OCI-LY7 (cell line): Measurements from ENCODE around the gene KMT5B. TPM values are rescaled to one million over a fixed set of nuclear protein-coding genes. Genes with fewer than 3 reads are reported as not detected.

Experiments
- BruUV-seq: library from RNA; stranded (reverse); fragments of 400-500 nt; replicated peaks from 2 replicates; lab custom pipeline; 2021; lab: Mats Ljungman, UMichigan
- CTCF ChIA-PET: fragments of 300-600 bp; sonication (Branson Sonifier 250); formaldehyde crosslinking; loops from one replicate; lab custom pipeline; 2022; ENCODE audit warnings: antibody characterized with exemption; ENCODE audit not compliant: unreplicated experiment; lab: Charles Lee
- POLR2A ChIA-PET: fragments of 300-600 bp; sonication (Branson Sonifier 250); formaldehyde crosslinking; loops from one replicate; lab custom pipeline; 2022; ENCODE audit warnings: antibody characterized with exemption; lab: Charles Lee
- DNase-seq: peaks from one replicate; pipeline ENCODE4 v3.0.0-alpha.2; 2015; ENCODE audit warnings: low spot score
- H2AFZ ChIP-seq: fragments of 200-600 bp; sonication (generic), shearing (Covaris generic); 2 replicates; pipeline ENCODE4 v1.6.1; 2014; ENCODE audit warnings: mild to moderate bottlenecking, antibody characterized with exemption, low read length, moderate library complexity
- H3K27ac ChIP-seq: fragments of 200-600 bp; sonication (generic); 2 replicates; pipeline ENCODE4 v1.5.1; 2014; ENCODE audit warnings: mixed run types, low read depth, mild to moderate bottlenecking, moderate library complexity, low read length, inconsistent platforms; ENCODE audit not compliant: poor library complexity, severe bottlenecking
- H3K36me3 ChIP-seq: fragments of 200-600 bp; sonication (generic); 2 replicates; pipeline ENCODE4 v1.6.1; 2014; ENCODE audit warnings: mild to moderate bottlenecking, antibody characterized with exemption, low read length, moderate library complexity, mixed read lengths; ENCODE audit not compliant: insufficient read depth
- H3K4me1 ChIP-seq: fragments of 200-600 bp; sonication (generic); 2 replicates; pipeline ENCODE4 v1.5.1; 2014; ENCODE audit warnings: mild to moderate bottlenecking, low read length; ENCODE audit not compliant: insufficient read depth, poor library complexity, severe bottlenecking
- H3K4me2 ChIP-seq: fragments of 200-600 bp; sonication (generic); 2 replicates; pipeline ENCODE4 v1.6.1; 2014; ENCODE audit warnings: mild to moderate bottlenecking, low read length
- H3K4me3 ChIP-seq: fragments of 200-600 bp; sonication (generic); 2 replicates; pipeline ENCODE4 v1.5.1; 2014; ENCODE audit warnings: mild to moderate bottlenecking, low read depth, low read length; ENCODE audit not compliant: poor library complexity, severe bottlenecking
- H3K79me2 ChIP-seq: fragments of 200-600 bp; sonication (generic); 2 replicates; pipeline ENCODE4 v1.6.1; 2016; ENCODE audit warnings: low read depth, mild to moderate bottlenecking, low read length, moderate library complexity, mixed read lengths; ENCODE audit not compliant: insufficient read depth
- H3K9me2 ChIP-seq: fragments of 200-600 bp; sonication (generic); 2 replicates; pipeline ENCODE4 v1.6.1; 2016; ENCODE audit warnings: mild to moderate bottlenecking, low read length, mixed read lengths; ENCODE audit not compliant: insufficient read depth
- H3K9me3 ChIP-seq: fragments of 200-600 bp; sonication (generic); 2 replicates; pipeline ENCODE4 v1.6.1; 2014; ENCODE audit warnings: mild to moderate bottlenecking, mixed run types, low read length, mixed read lengths
- H4K20me1 ChIP-seq: fragments of 200-600 bp; sonication (generic); 2 replicates; pipeline ENCODE4 v1.6.1; 2014; ENCODE audit warnings: mild to moderate bottlenecking, antibody characterized with exemption, low read length, moderate library complexity, mixed read lengths; ENCODE audit not compliant: insufficient read depth
- CTCF ChIP-seq: fragments of 200-600 bp; sonication (generic); conservative IDR thresholded peaks from 2 replicates; pipeline ENCODE4 v1.5.1; 2014; ENCODE audit warnings: mild to moderate bottlenecking, antibody characterized with exemption, low read length, moderate library complexity, mixed read lengths
- EZH2phosphoT487 ChIP-seq: fragments of 200-600 bp; sonication (generic); IDR thresholded peaks from 2 replicates; pipeline ENCODE4 v1.6.1; 2018; ENCODE audit warnings: low read depth, borderline replicate concordance, mild to moderate bottlenecking, mixed run types, antibody characterized with exemption, low read length, moderate library complexity, mixed read lengths
- intact Hi-C: fragments of 100-400 bp; cut with micrococcal nuclease; formaldehyde crosslinking; loops from one replicate; pipeline ENCODE4 v1.10.0; 2022; ENCODE audit not compliant: unreplicated experiment
- total RNA-seq, 2 experiments: library from RNA; depleted of rRNA in 1 of 2; stranded (reverse); fragments of >200 nt in 1 of 2; shearing (Covaris generic) in 1 of 2; gene quantifications; 2 replicates each; pipeline ENCODE4 v1.2.3, GENCODE V29; 2014 to 2022

KMT5B gene
- total RNA-seq, 2 experiments from 2014 or later, result 14.3 to 28.8 TPM

GRCh38 chr11:68259122-68259959 is 46.2 kb upstream of the KMT5B start:
- no peak overlapping the region for H3K27ac ChIP-seq
- BruUV-seq, result no TSS peak
- H3K9me2 ChIP-seq, result no peaks in the 10 kb centered on the region
- H3K4me1 ChIP-seq, result peaks cover 6% of the 10 kb centered on the region
- no peaks in the 10 kb centered on the region for H4K20me1 ChIP-seq
- H3K4me3 ChIP-seq, result no peak overlapping the region
- ChIA-PET POLR2A (interaction anchor here (4.1 kb wide), 1 partner anchor 37 kb away, joined by 24 read pairs; no protein-coding TSS in a partner anchor), CTCF (interaction anchor here (0.6 to 4.2 kb wide), 2 partner anchors 39 to 83 kb away, joined by 3 to 26 read pairs; no protein-coding TSS in a partner anchor)
- H3K36me3 ChIP-seq, result peaks cover 48% of the 10 kb centered on the region
- no peaks in the 10 kb centered on the region for H3K9me3 ChIP-seq
- H3K79me2 ChIP-seq, result no peaks in the 10 kb centered on the region; the same call in 1 of the 2 replicates
- no peak overlapping the region for H3K4me2 ChIP-seq
- no peak for TF ChIP-seq CTCF
- TF ChIP-seq EZH2phosphoT487, result no peak
- intact Hi-C loops, result loop anchor here (5.0 kb wide), 1 partner anchor 188 kb away; no protein-coding TSS in a partner anchor
- no peak for DNase-seq
- H2AFZ ChIP-seq, result no peak overlapping the region

GRCh38 chr11:68258363-68258765 is 45.3 kb upstream of the KMT5B start:
- H3K4me3 ChIP-seq, result no peak overlapping the region
- H3K79me2 ChIP-seq, result no peaks in the 10 kb centered on the region
- ChIA-PET CTCF (interaction anchor here (0.6 to 4.2 kb wide), 2 partner anchors 40 to 84 kb away, joined by 3 to 26 read pairs; no protein-coding TSS in a partner anchor), POLR2A (interaction anchor here (4.1 kb wide), 1 partner anchor 38 kb away, joined by 24 read pairs; no protein-coding TSS in a partner anchor)
- H4K20me1 ChIP-seq, result no peaks in the 10 kb centered on the region
- peaks cover 6% of the 10 kb centered on the region for H3K4me1 ChIP-seq
- DNase-seq, result no peak
- TF ChIP-seq CTCF (no peak), EZH2phosphoT487 (no peak)
- H3K36me3 ChIP-seq, result peaks cover 39% of the 10 kb centered on the region
- BruUV-seq, result no TSS peak
- H3K4me2 ChIP-seq, result no peak overlapping the region
- no peaks in the 10 kb centered on the region for H3K9me2 ChIP-seq
- intact Hi-C loops, result loop anchor here (5.0 kb wide), 1 partner anchor 189 kb away; no protein-coding TSS in a partner anchor
- no peaks in the 10 kb centered on the region for H3K9me3 ChIP-seq
- no peak overlapping the region for H2AFZ ChIP-seq
- no peak overlapping the region for H3K27ac ChIP-seq
